GM13976 (cell line): ENCODE results near the gene CYTH3.

ENCODE experiments used
- DNase-seq: peaks from one replicate; pipeline ENCODE4 v3.0.0; 2012; ENCODE audit warnings: low spot score
- in situ Hi-C: fragments of 300-500 bp; cut with MboI; formaldehyde crosslinking; loops from one replicate; pipeline ENCODE4 v1.12.0; 2022; ENCODE audit warnings: low sequenced_read_pairs, mixed read lengths, inconsistent platforms; ENCODE audit not compliant: unreplicated experiment
- TF ChIP-seq, protein P1 (sequence below): IDR thresholded peaks from 2 replicates; pipeline ENCODE4 v1.5.1; 2012; ENCODE audit warnings: borderline replicate concordance, mild to moderate bottlenecking; ENCODE audit not compliant: insufficient read depth; ENCODE audit errors: extremely low read depth, missing control alignments, control extremely low read depth

CYTH3 gene, protein sequence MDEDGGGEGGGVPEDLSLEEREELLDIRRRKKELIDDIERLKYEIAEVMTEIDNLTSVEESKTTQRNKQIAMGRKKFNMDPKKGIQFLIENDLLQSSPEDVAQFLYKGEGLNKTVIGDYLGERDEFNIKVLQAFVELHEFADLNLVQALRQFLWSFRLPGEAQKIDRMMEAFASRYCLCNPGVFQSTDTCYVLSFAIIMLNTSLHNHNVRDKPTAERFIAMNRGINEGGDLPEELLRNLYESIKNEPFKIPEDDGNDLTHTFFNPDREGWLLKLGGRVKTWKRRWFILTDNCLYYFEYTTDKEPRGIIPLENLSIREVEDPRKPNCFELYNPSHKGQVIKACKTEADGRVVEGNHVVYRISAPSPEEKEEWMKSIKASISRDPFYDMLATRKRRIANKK

DNA sequence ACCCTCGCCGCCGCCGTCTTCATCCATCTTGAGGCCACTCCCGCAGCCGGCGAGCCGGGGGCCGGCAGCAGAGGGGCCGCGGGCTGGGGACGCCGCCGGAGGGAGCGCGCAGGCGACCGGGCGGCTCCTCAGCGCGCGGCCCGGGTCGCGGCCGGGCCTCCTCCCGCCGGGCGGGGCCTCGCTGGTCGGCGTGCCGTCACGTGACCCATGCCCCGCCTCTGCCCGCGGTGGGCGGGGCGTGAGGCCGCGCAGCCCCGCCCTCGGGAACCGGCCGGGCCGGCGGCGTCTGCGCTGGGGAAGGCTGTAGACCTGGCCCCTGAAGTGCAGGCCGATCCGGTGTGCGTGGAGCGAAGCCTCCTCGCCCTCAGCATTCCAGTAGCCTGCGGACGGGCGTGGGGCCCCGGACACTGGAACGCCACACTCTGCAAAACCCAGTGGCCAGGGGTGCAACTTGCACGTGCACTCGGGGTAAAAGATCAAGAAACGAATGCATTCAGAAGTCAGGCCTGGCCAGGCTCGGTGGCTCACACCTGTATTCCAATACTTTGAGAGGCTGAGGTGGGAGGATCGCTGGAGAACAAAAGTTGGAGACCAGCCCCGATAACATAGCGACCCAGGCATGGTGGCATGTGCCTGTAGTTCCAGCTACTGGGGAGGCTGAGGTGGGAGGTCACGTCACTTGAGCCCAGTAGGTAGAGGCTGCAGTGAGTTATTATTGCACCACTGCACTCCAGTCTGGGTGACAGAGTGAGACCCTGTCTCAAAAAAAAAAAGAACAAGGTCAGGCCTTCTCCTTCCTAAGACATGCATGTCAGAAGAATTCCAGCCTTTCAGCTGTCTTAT lies at the start of gene CYTH3:
Gene CYTH3, minus strand, starts transcription at position 144 of the 843 bp plus-strand sequence. Its CDS starts 117 bp downstream, at position 27.
- in situ Hi-C loops = no loop called here
- TF ChIP-seq, protein P1, sequence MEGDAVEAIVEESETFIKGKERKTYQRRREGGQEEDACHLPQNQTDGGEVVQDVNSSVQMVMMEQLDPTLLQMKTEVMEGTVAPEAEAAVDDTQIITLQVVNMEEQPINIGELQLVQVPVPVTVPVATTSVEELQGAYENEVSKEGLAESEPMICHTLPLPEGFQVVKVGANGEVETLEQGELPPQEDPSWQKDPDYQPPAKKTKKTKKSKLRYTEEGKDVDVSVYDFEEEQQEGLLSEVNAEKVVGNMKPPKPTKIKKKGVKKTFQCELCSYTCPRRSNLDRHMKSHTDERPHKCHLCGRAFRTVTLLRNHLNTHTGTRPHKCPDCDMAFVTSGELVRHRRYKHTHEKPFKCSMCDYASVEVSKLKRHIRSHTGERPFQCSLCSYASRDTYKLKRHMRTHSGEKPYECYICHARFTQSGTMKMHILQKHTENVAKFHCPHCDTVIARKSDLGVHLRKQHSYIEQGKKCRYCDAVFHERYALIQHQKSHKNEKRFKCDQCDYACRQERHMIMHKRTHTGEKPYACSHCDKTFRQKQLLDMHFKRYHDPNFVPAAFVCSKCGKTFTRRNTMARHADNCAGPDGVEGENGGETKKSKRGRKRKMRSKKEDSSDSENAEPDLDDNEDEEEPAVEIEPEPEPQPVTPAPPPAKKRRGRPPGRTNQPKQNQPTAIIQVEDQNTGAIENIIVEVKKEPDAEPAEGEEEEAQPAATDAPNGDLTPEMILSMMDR = no peak
- peak; percentile 99 for DNase-seq

DNA sequence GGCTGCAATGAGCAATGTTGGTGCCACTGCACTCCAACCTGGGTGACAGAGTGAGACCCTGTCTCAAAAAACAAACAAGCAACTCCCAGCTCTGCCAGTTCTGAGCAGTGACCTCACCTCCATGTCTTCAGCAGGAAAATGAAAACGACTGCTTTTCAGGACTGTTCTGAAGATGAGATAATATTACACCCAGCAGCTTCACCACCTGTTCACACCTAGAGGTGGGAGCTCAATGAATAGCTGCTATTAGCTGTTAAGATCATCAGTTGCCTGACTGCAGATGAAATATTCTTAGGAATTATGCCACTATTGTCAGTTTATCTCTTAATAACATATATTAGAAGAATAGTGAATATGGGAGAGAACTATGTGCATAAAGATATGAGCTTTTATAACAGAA lies 48.4 kb upstream of the CYTH3 start:
- TF ChIP-seq, protein P1 = no peak
- in situ Hi-C loops = no loop called here
- no peak for DNase-seq

DNA sequence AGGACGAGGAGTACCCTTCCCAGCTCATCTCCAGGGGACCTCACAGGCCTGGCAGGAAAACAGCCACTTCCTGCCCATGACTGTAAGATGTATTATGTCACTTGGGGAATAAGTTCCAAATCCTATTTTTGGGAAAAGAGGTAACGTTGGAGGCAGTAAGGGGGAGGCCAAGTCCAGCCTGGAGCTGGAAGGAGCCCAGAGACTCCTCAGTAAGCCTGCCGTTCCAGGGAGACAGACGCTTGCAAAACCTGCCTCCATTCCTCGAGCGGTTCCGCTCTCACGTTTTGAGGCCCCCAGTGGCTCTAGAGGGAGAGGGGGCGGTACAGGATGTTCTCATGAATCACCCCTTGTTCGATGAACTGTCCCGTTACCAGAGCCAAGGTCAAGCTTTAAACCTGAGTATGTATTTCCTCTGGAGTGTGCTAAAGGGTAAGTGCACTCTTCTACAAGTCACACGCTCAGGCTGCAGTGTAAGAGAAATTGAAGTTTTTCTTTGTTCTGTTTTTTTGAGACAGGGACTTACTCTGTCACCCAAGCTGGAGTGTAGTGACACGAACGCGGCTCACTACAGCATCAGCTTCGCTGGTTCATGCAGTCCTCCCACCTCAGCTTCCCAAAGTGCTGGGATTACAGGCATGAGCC lies 45.5 kb upstream of the CYTH3 start:
- TF ChIP-seq, protein P1 = no peak
- in situ Hi-C loops = no loop called here
- peak; percentile 60 for DNase-seq

GRCh38 chr7:6316226-6316625 lies 43.8 kb upstream of the CYTH3 start:
- no peak for DNase-seq
- in situ Hi-C loops = no loop called here
- TF ChIP-seq, protein P1 = no peak

DNA sequence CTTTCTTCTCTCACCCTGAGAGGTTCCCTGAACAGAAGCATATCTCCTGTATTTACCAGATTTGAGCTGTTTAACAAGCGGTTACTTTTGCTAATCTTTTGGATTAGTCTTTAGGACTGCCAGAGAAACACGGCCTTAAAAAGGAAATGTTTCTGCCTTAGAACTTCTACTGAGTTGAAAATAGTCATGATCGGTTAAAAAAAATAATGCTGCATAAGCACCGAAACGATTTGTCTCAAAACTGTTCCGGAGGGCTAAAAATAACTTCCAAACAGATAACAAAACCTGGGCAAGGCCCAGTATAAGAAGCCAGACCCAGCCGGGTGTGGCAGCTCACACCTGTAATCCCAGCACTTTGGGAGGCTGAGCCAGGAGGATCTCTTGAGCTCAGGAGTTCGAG lies 43.3 kb upstream of the CYTH3 start:
- in situ Hi-C loops = no loop called here
- DNase-seq = no peak
- TF ChIP-seq, protein P1 = no peak

GRCh38 chr7:6310271-6310993 lies 38.0 kb upstream of the CYTH3 start:
- DNase-seq = no peak
- in situ Hi-C loops = no loop called here
- TF ChIP-seq, protein P1 = no peak
